ENCODE data around the gene KRT33B.

The KRT33B gene

DNA sequence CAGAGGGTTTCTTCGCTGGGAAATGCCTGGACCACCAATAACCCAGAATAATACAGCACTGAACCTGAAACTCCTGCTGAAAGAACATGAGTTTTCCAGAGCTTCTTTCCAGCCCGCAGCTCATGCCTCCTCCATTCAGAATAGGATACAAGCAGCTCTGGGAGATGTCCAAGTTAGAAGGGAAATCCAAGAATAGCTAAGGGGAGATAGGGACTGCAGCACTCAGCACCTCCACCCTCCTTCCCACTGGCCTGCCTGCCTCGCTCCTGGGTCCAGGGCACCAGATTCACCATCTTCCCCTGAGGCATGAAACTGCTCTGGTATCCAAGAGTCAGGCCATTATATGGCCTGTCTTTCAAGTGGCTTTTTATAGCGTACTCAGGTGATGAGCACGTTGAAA, 23.7 kb upstream of the KRT33B start:
- no peaks in the 10 kb centered on the region for H3K36me3 ChIP-seq
- H3K27me3 ChIP-seq (ENCODE audit: insufficient read depth, low read depth, severe bottlenecking), result peaks cover 98% of the 10 kb centered on the region
- no peak overlapping the region for H3K27ac ChIP-seq
- TF ChIP-seq, protein P1, sequence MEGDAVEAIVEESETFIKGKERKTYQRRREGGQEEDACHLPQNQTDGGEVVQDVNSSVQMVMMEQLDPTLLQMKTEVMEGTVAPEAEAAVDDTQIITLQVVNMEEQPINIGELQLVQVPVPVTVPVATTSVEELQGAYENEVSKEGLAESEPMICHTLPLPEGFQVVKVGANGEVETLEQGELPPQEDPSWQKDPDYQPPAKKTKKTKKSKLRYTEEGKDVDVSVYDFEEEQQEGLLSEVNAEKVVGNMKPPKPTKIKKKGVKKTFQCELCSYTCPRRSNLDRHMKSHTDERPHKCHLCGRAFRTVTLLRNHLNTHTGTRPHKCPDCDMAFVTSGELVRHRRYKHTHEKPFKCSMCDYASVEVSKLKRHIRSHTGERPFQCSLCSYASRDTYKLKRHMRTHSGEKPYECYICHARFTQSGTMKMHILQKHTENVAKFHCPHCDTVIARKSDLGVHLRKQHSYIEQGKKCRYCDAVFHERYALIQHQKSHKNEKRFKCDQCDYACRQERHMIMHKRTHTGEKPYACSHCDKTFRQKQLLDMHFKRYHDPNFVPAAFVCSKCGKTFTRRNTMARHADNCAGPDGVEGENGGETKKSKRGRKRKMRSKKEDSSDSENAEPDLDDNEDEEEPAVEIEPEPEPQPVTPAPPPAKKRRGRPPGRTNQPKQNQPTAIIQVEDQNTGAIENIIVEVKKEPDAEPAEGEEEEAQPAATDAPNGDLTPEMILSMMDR (IDR thresholded peaks at IDR 0.05; ENCODE audit: low read depth, low read length), result no peak
- DNase-seq, result no peak
- no peak overlapping the region for H3K4me3 ChIP-seq (ENCODE audit: low read depth, low read length)
- peaks cover 3% of the 10 kb centered on the region for H3K9me3 ChIP-seq (ENCODE audit: severe bottlenecking)

DNA sequence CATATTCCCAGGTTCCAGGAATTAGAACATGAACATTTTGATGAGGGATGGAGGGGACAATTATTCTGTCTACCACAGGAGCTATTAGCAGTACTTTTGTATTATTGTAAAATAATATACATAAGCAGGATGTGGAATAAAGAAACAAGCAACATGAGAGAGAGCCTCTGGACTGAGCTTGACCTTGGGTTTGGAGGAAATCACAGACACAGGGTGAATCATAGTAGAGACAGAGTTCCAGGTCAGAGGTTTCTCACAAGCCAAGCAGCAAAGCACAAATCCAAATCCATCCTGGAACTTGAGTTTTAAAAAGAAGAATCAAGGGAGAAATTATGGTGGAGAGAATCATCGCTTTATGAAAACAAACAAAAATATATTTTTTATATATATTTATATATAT, 22.7 kb upstream of the KRT33B start:
- no peak for DNase-seq
- Histone ChIP-seq H3K27ac (no peak overlapping the region), H3K4me3 (ENCODE audit: low read depth, low read length) (no peak overlapping the region), H3K36me3 (no peaks in the 10 kb centered on the region), H3K27me3 (ENCODE audit: insufficient read depth, low read depth, severe bottlenecking) (peaks cover 98% of the 10 kb centered on the region), H3K9me3 (ENCODE audit: severe bottlenecking) (peaks cover 5% of the 10 kb centered on the region)
- TF ChIP-seq, protein P1 (IDR thresholded peaks at IDR 0.05; ENCODE audit: low read depth, low read length), result no peak

DNA sequence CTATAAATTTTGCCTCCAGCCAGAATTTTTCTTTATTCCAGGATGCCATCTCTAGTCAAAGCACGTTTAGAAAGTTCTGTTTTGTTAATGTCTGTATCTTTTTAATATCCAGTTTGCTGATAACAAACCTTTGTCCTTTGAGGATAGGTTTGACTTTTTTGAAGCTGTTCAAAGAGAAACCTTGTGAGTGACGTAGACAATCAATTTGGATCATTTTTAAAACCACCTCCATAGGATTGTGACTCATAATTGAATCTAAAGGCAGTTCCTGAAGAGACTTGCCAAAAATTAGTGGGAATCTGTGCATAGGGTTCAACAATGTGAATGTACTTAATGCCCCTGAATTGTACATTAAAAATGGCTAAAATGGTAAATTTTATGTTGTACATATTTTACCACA, 21.9 kb upstream of the KRT33B start:
- Histone ChIP-seq H3K27me3 (ENCODE audit: insufficient read depth, low read depth, severe bottlenecking) (peaks cover 98% of the 10 kb centered on the region), H3K9me3 (ENCODE audit: severe bottlenecking) (peaks cover 12% of the 10 kb centered on the region), H3K36me3 (no peaks in the 10 kb centered on the region), H3K4me3 (ENCODE audit: low read depth, low read length) (no peak overlapping the region), H3K27ac (no peak overlapping the region)
- no peak for DNase-seq
- TF ChIP-seq, protein P1 (IDR thresholded peaks at IDR 0.05; ENCODE audit: low read depth, low read length), result no peak

DNA sequence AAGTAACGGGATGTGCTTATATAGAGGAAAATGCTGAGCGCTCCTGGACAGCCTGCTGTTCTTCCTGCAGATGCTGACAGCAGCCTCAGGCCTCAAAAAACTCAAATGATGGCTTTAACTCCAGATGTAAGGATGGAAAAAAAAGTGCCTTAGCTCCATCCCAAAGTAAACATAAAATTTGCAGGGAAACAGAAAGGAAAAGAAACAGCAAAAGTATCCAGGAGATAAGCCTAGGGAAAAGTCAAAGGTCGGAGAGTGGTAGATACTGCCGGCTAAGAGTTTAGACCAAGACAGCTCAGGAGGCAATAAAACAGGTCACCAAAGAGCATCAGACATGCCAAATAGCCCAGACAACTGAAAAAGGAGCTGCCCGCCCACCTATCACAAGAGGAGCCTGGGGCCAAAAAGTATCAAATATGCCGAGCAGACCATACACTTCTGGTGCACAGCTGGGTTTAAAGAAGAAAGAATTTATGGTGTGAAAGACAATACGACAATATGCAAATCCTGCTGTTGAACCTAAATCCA, 20.9 kb upstream of the KRT33B start:
- no peak overlapping the region for H3K27ac ChIP-seq
- H3K27me3 ChIP-seq (ENCODE audit: insufficient read depth, low read depth, severe bottlenecking), result peaks cover 95% of the 10 kb centered on the region
- no peaks in the 10 kb centered on the region for H3K36me3 ChIP-seq
- H3K4me3 ChIP-seq (ENCODE audit: low read depth, low read length), result no peak overlapping the region
- no peak for DNase-seq
- H3K9me3 ChIP-seq (ENCODE audit: severe bottlenecking), result peaks cover 18% of the 10 kb centered on the region
- TF ChIP-seq, protein P1 (IDR thresholded peaks at IDR 0.05; ENCODE audit: low read depth, low read length), result no peak

DNA sequence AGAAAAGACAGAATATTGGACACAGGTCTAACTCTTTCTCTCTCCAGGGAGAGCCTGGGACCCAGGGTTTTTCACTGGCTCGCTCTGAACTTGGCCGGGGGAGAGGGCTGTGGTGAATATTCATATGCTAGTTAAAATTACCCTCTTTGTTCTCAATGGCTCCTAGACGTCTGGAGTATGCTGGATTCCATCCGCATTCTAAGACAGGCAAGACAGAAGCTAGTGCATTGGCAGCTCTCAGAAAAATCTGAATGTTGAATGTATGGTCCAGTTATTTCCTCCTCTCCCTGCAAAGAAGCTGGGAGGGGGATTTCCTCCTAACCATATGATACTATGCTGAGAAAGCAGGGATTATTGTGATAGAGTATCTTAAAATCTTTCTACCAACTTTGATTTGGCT, 18.1 kb upstream of the KRT33B start:
- Histone ChIP-seq H3K27me3 (ENCODE audit: insufficient read depth, low read depth, severe bottlenecking) (peaks cover 94% of the 10 kb centered on the region), H3K9me3 (ENCODE audit: severe bottlenecking) (peaks cover 16% of the 10 kb centered on the region), H3K36me3 (no peaks in the 10 kb centered on the region), H3K4me3 (ENCODE audit: low read depth, low read length) (no peak overlapping the region), H3K27ac (no peak overlapping the region)
- DNase-seq, result no peak
- TF ChIP-seq, protein P1 (IDR thresholded peaks at IDR 0.05; ENCODE audit: low read depth, low read length), result no peak

DNA sequence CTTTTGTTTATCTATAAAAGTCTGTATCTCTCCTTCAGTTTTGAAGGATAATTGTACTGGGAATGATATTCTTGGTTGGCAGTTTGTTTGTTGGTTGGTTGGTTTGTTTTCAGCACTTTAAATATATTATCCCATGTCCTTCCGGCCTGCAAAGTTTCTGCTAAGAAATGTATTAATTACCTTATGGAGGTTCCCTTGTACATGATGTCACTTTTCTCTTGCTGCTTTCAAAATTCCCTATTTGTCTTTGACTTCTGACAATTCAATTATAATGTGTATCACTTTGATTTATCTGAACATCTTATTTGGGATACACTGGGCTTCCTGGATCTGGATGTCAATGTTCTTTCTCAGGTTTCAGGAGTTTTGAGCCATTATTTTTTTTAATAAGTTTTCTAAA, 16.6 kb upstream of the KRT33B start:
- H3K27me3 ChIP-seq (ENCODE audit: insufficient read depth, low read depth, severe bottlenecking), result peaks cover 95% of the 10 kb centered on the region
- TF ChIP-seq, protein P1 (IDR thresholded peaks at IDR 0.05; ENCODE audit: low read depth, low read length), result no peak
- no peak overlapping the region for H3K4me3 ChIP-seq (ENCODE audit: low read depth, low read length)
- DNase-seq, result no peak
- peaks cover 16% of the 10 kb centered on the region for H3K9me3 ChIP-seq (ENCODE audit: severe bottlenecking)
- no peaks in the 10 kb centered on the region for H3K36me3 ChIP-seq
- no peak overlapping the region for H3K27ac ChIP-seq
